ENCODE data around the gene BTF3L4.

DNA sequence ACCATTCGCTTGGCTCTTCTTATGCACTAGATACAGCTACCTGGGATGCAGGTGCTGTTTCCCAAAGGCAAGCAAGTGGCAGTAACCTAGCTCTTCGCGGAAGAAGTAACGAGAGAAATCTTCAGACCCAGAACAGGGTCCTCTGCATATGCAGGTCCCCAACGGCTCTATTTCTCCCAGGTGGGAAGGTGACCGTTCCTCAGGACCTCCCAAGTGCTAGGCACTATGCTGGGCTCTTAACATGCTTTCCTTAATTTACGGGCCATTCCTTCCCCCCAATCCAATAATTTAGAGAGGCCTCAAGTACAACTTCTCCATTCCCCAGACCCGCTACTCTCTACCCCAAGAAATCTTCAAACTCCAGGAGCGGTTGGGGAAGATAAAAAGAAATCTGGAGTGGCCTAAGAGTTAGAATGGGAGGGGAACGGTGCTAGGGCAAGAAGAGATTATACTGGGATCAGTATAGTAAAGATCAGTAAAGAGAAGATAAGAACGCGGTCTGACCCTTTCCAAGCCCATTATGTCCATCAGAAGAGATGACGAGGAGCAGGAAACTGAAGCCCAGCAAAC lies 1.5 kb upstream of the BTF3L4 start:
- TF ChIP-seq, protein P1, sequence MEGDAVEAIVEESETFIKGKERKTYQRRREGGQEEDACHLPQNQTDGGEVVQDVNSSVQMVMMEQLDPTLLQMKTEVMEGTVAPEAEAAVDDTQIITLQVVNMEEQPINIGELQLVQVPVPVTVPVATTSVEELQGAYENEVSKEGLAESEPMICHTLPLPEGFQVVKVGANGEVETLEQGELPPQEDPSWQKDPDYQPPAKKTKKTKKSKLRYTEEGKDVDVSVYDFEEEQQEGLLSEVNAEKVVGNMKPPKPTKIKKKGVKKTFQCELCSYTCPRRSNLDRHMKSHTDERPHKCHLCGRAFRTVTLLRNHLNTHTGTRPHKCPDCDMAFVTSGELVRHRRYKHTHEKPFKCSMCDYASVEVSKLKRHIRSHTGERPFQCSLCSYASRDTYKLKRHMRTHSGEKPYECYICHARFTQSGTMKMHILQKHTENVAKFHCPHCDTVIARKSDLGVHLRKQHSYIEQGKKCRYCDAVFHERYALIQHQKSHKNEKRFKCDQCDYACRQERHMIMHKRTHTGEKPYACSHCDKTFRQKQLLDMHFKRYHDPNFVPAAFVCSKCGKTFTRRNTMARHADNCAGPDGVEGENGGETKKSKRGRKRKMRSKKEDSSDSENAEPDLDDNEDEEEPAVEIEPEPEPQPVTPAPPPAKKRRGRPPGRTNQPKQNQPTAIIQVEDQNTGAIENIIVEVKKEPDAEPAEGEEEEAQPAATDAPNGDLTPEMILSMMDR (IDR thresholded peaks at IDR 0.05), result no peak
- TF ChIP-seq TCF7L2 (IDR thresholded peaks at IDR 0.05; ENCODE audit: low read depth, low read length) (no peak), POLR2AphosphoS5 (IDR thresholded peaks at IDR 0.05; ENCODE audit: low read depth, low read length) (no peak)
